Left ventricle myocardium inferior (tissue), 1 donor: ENCODE results near the gene PXYLP1. TPM values are rescaled to one million over a fixed set of nuclear protein-coding genes. Genes with fewer than 3 reads are reported as not detected.
A peak's percentile ranks its signal among the peaks of the same experiment; 100 is the strongest.

Source experiments
- DNase-seq: peaks from one replicate; pipeline ENCODE4 v3.0.0-alpha.2; 2020
- H3K27ac ChIP-seq: fragments of 200-600 bp; replicated peaks from 2 replicates; pipeline ENCODE4 v1.8.0; 2021
- H3K27me3 ChIP-seq: fragments of 200-600 bp; 2 replicates; pipeline ENCODE4 v1.8.0; 2021; ENCODE audit warnings: low read depth
- H3K36me3 ChIP-seq: fragments of 200-600 bp; 2 replicates; pipeline ENCODE4 v1.8.0; 2021
- H3K4me1 ChIP-seq: fragments of 200-600 bp; 2 replicates; pipeline ENCODE4 v1.8.0; 2021
- H3K4me3 ChIP-seq: fragments of 200-600 bp; 2 replicates; pipeline ENCODE4 v1.8.0; 2021; ENCODE audit warnings: mild to moderate bottlenecking, moderate library complexity
- H3K9me3 ChIP-seq: fragments of 200-600 bp; replicated peaks from 2 replicates; pipeline ENCODE4 v1.8.0; 2021
- intact Hi-C: fragments of 100-400 bp; cut with micrococcal nuclease; formaldehyde crosslinking; loops from one replicate; pipeline ENCODE4 v1.11.0; 2022
- total RNA-seq: library from RNA; stranded (reverse); fragmentation: NEBNext Ultra II Directional; extraction: Animal tissue kit (Norgen Biotek cat#: 25700); gene quantifications from one replicate; pipeline ENCODE4 v1.2.1, GENCODE V29; 2021
- TF ChIP-seq, protein P1 (sequence below): fragments of 200-600 bp; IDR thresholded peaks from 2 replicates; pipeline ENCODE4 v1.8.0; 2021; ENCODE audit warnings: antibody characterized with exemption, mild to moderate bottlenecking, borderline replicate concordance
- donor health status: DM: no; HTN: yes; CAD: no; lungs with severe emphysema.

PXYLP1 gene
- total RNA-seq, 1 donor from 2014 or later: 25.6 TPM

DNA sequence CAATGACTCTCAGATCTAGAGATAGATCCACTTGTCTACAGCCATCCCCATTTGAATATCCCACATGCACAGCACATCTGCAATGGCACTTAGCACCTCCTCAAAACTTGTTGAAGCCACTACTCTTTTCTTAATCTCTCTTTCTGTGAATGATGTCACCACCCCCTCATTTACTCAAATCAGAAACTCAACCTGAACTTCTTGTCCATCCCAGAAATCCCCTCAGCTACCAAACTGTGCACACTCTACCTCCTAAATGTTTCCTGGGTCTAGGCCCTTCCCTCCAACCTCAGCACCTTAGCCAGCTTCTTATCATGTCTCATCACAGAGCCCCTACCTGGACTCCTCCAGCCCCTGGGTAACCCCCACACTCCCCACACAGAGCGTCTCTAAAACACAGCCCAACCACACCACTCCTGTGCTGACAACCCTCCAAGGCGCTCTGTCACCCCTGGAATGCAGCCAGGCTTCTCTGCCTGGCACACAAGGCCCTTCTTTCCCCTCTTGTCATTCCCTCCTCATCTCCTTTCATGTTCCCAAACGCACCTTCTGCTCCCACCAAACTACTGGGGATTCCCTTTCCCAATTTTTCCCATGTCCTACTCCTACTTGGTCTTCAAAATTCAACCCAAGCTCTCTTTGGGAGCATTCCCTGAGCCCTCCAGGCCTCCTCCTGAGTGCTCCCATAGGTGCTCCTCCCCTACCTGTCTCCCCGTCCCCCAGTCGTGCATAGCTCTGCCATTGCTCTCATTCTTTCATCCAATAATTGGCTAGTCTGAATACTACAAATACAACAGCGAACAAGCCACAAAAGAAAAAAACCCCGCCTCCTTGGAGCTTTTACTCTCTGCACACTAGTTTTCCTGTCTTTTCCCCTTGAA, 96.9 kb downstream of the PXYLP1 start:
- intact Hi-C loops: no loop called here
- Histone ChIP-seq H3K27ac (no peak overlapping the region), H3K36me3 (no peaks in the 10 kb centered on the region), H3K9me3 (no peaks in the 10 kb centered on the region), H3K4me3 (no peak overlapping the region), H3K27me3 (no peaks in the 10 kb centered on the region), H3K4me1 (peaks cover 21% of the 10 kb centered on the region)
- DNase-seq: peak; percentile 27
- TF ChIP-seq, protein P1, sequence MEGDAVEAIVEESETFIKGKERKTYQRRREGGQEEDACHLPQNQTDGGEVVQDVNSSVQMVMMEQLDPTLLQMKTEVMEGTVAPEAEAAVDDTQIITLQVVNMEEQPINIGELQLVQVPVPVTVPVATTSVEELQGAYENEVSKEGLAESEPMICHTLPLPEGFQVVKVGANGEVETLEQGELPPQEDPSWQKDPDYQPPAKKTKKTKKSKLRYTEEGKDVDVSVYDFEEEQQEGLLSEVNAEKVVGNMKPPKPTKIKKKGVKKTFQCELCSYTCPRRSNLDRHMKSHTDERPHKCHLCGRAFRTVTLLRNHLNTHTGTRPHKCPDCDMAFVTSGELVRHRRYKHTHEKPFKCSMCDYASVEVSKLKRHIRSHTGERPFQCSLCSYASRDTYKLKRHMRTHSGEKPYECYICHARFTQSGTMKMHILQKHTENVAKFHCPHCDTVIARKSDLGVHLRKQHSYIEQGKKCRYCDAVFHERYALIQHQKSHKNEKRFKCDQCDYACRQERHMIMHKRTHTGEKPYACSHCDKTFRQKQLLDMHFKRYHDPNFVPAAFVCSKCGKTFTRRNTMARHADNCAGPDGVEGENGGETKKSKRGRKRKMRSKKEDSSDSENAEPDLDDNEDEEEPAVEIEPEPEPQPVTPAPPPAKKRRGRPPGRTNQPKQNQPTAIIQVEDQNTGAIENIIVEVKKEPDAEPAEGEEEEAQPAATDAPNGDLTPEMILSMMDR: no peak

DNA sequence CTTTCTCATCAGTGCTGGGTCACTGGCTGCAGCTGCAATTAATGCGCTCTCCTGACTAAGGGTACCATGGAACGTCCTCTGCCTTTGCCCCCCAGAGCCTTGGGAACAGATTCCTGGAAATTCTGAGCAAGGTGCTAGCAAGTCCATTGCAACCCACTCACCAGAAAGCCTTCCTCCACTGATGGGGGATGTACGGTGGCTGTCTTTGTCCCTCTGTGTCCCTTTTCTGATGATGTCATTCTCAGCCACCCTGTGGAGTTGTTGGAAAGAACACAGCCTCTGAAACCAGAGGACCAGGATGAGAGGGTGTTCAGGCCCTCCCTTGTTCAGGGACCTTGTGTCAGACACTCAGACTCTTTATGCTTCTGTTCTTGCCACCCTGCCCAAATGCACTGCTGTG, 98.6 kb downstream of the PXYLP1 start:
- Histone ChIP-seq H3K36me3 (no peaks in the 10 kb centered on the region), H3K27ac (no peak overlapping the region), H3K9me3 (no peaks in the 10 kb centered on the region), H3K4me1 (peaks cover 21% of the 10 kb centered on the region), H3K4me3 (no peak overlapping the region), H3K27me3 (no peaks in the 10 kb centered on the region)
- intact Hi-C loops: no loop called here
- TF ChIP-seq, protein P1: no peak
- no peak for DNase-seq

DNA sequence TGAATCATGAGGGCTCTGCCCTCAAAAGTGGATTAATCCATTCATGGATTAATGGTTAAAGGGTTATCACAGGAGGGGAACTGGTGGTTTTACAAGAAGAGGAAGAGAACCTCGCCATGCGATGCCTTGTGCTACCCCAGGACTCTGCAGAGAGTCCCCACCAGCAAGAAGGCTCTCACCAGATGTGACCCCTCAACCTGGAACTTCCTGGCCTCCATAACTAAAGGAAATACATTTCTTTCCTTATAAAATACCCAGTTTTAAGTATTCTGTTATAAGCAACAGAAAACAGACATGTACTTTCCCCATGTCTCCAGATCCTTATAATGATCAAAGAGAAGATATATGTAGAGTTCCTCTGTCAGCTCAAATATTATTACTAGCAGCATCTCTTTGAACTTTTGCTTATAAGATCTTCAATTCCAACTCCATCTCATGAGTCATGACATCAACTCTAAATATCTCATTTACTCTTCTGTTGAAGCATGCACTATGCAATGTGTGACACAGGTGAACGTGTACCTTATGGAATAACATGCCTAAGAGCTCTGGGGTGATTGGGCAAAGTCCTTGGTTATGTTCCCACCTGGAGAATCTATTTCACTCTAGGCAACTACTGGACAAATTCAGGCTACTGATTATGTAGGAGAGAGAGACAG, 99.2 kb downstream of the PXYLP1 start:
- Histone ChIP-seq H3K27ac (peak overlapping the region; percentile 50), H3K27me3 (no peaks in the 10 kb centered on the region), H3K9me3 (no peaks in the 10 kb centered on the region), H3K36me3 (no peaks in the 10 kb centered on the region), H3K4me3 (no peak overlapping the region), H3K4me1 (peaks cover 21% of the 10 kb centered on the region)
- intact Hi-C loops: no loop called here
- no peak for DNase-seq
- TF ChIP-seq, protein P1: no peak

DNA sequence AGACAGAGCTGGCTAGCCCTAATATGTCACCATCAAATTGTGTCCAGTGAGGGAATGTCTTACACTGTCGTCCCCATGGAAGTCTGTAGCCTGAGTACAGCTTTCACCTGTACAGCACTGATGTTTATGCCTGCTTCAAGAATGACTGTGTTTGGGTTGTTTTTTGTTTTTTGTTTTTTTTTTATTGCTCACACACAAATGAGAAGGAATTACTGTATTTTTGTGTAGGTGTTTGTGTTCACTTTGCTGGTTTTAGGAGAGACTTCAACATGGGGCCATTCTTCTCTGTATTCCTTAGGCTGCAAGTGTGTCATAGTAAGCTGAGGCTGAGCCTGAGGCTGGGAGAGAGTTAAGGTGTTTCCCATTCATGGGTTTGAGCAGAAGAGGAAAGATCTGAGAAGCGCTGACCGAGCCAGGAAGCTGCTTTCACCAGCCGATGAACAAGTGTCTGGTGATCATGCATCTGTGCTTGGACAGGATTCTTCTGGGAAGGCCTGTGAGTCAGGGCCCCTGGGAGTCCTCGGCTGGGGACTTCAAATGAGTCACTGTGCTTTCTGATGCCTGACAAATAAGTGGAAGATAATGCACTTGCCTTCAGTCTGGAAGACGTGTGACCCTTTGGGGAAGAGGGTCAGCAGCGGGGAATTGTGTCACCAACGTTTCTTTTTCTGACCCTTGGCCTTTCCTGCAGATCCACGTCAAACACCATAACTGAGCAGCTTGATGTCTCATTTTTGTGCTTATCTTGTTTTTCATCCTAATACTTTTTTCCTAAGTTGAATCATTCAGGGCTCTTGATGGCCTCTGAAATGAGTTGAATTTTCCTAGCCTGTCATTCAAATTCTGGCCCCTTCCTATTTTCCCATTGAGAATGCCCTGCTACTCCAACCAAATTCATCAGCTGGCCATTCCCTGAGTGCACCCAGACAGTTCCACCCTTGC, 100.0 kb downstream of the PXYLP1 start:
- Histone ChIP-seq H3K36me3 (no peaks in the 10 kb centered on the region), H3K4me1 (peaks cover 21% of the 10 kb centered on the region), H3K27me3 (no peaks in the 10 kb centered on the region), H3K4me3 (no peak overlapping the region), H3K9me3 (no peaks in the 10 kb centered on the region), H3K27ac (peak overlapping the region; percentile 67)
- TF ChIP-seq, protein P1: no peak
- intact Hi-C loops: no loop called here
- DNase-seq: peak; percentile 81

DNA sequence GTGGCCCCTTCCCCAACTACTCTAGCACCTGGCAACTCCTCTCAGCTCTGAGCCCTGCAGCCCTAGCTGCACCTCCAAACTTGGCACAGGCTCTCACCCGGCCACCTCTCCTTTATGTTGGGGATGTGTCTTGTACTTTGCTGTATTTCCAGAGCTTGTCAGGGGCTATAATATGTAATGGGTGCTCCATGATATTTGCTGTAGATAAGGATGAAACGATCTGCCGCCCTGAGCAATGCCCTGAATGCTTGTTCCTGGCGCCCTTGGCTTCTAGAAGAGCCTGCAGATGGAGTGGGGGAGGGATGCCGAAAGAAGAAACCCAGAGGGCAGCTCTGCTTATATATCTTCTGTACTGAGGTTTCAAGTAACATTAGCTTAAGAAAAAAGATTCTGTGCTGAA, 100.8 kb downstream of the PXYLP1 start:
- no peaks in the 10 kb centered on the region for H3K27me3 ChIP-seq
- intact Hi-C loops: no loop called here
- TF ChIP-seq, protein P1: no peak
- DNase-seq: no peak
- peaks cover 21% of the 10 kb centered on the region for H3K4me1 ChIP-seq
- H3K36me3 ChIP-seq: no peaks in the 10 kb centered on the region
- peak overlapping the region; percentile 67 for H3K27ac ChIP-seq
- no peak overlapping the region for H3K4me3 ChIP-seq
- H3K9me3 ChIP-seq: no peaks in the 10 kb centered on the region
